ENCODE measurements around the gene CDC25C.
"Not testable (repeated sequence)": the region's sequence is repeated elsewhere in the genome, so short reads cannot be mapped to it uniquely, and the experiment has no call there.

Gene CDC25C

GRCh38 chr5:138271281-138271680 lies 60.3 kb downstream of the CDC25C start:
- DNase-seq (ENCODE audit: low read depth, low spot score), result no peak
- ChIA-PET POLR2A (no interaction called here), CTCF (no interaction called here)
- no peak overlapping the region for H3K4me3 ChIP-seq (ENCODE audit: low read depth, low read length)
- TF ChIP-seq CTCF (IDR thresholded peaks at IDR 0.05; ENCODE audit: insufficient read depth, low read length, missing control alignments), result no peak

- ChIA-PET POLR2A (no interaction called here), CTCF (interaction anchor here (1.1 to 2.2 kb wide), 3 partner anchors 19 to 41 kb away, joined by 3 to 7 read pairs (median 4); no protein-coding TSS in a partner anchor)
- TF ChIP-seq CTCF (IDR thresholded peaks at IDR 0.05; ENCODE audit: insufficient read depth, low read length, missing control alignments), result no peak
- no peak overlapping the region for H3K4me3 ChIP-seq (ENCODE audit: low read depth, low read length)
- DNase-seq (ENCODE audit: low read depth, low spot score), result no peak
These were observed 67.4 kb downstream of the CDC25C start for GRCh38 chr5:138264183-138264582.

- no peak overlapping the region for H3K4me3 ChIP-seq (ENCODE audit: low read depth, low read length)
- CTCF ChIA-PET, result interaction anchor here (0.8 to 2.2 kb wide), 4 partner anchors 11 to 40 kb away, joined by 3 to 7 read pairs (median 4); partner anchors contain the start of gene GFRA3
- TF ChIP-seq CTCF (IDR thresholded peaks at IDR 0.05; ENCODE audit: insufficient read depth, low read length, missing control alignments), result no peak
- POLR2A ChIA-PET, result no interaction called here
- DNase-seq (ENCODE audit: low read depth, low spot score), result no peak
These were observed 68.0 kb downstream of the CDC25C start for GRCh38 chr5:138263581-138263980.

- no peak for TF ChIP-seq CTCF (IDR thresholded peaks at IDR 0.05; ENCODE audit: insufficient read depth, low read length, missing control alignments)
- no peak overlapping the region for H3K4me3 ChIP-seq (ENCODE audit: low read depth, low read length)
- DNase-seq (ENCODE audit: low read depth, low spot score), result no peak
- CTCF ChIA-PET, result interaction anchor here (1.5 to 2.4 kb wide), 2 partner anchors 25 to 36 kb away, joined by 4 to 7 read pairs; no protein-coding TSS in a partner anchor
- POLR2A ChIA-PET, result no interaction called here
These were observed 72.8 kb downstream of the CDC25C start for GRCh38 chr5:138258704-138259292.

- no peak for DNase-seq (ENCODE audit: low read depth, low spot score)
- no peak for TF ChIP-seq CTCF (IDR thresholded peaks at IDR 0.05; ENCODE audit: insufficient read depth, low read length, missing control alignments)
- no peak overlapping the region for H3K4me3 ChIP-seq (ENCODE audit: low read depth, low read length)
- CTCF ChIA-PET, result no interaction called here
- POLR2A ChIA-PET, result no interaction called here
These were observed 74.0 kb downstream of the CDC25C start for GRCh38 chr5:138257583-138257982.

- POLR2A ChIA-PET, result no interaction called here
- CTCF ChIA-PET, result interaction anchor here (0.7 to 0.8 kb wide), 2 partner anchors 30 kb away, joined by 3 read pairs; no protein-coding TSS in a partner anchor
These were observed 78.7 kb downstream of the CDC25C start for GRCh38 chr5:138252944-138253343.

GRCh38 chr5:138247800-138248199 lies 83.8 kb downstream of the CDC25C start:
- CTCF ChIA-PET, result interaction anchor here (1.1 kb wide), 1 partner anchor 35 kb away, joined by 5 read pairs; no protein-coding TSS in a partner anchor

More at GRCh38 chr5:138252944-138253343, 78.7 kb downstream of the CDC25C start:
- no peak for TF ChIP-seq CTCF (IDR thresholded peaks at IDR 0.05; ENCODE audit: insufficient read depth, low read length, missing control alignments)
- H3K4me3 ChIP-seq (ENCODE audit: low read depth, low read length), result no peak overlapping the region
- no peak for DNase-seq (ENCODE audit: low read depth, low spot score)

More at GRCh38 chr5:138247800-138248199, 83.8 kb downstream of the CDC25C start:
- POLR2A ChIA-PET; DNase-seq (ENCODE audit: low read depth, low spot score); H3K4me3 ChIP-seq (ENCODE audit: low read depth, low read length): not testable (repeated sequence)
